ENCODE measurements around the gene ASXL1. TPM values are rescaled to one million over a fixed set of nuclear protein-coding genes. Genes with fewer than 3 reads are reported as not detected.

Gene ASXL1
- polyA plus RNA-seq, 1 donor (not counting 4 experiments of a cell fraction or from before 2014, with no cell fraction given), result 20.0 TPM

DNA sequence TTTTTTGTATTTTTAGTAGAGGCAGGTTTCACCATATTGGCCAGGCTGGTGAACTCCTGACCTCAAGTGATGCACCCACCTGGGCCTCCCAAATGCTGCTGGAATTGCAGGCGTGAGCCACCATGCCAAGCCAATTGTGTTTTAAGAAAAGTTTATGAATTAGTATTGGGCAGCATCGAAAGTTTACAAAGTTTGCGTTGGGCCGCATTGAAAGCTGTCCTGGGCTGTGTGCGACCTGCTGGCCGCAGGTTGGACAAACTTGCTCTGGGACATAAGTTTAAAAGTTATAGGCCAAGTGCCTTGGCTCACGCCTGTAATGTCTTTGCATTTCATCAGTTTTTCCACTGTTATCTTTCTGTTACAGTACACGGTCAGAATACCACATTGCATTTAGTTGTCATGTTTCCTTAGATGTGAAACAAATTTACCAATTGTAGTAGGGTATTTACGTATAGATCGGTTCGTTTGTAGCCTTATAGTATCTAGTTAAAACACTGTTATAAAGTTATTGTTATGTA lies 39.5 kb downstream of the ASXL1 start:
- Histone ChIP-seq H2AFZ (ENCODE audit: control insufficient read depth, low read length) (no peak overlapping the region), H3K4me3 (ENCODE audit: control insufficient read depth in 2 of 3, extremely low read depth in 1 of 3, insufficient read depth in 2 of 3, low read depth in 1 of 3, low read length in 3 of 3) (no peak overlapping the region), H4K20me1 (ENCODE audit: control insufficient read depth, extremely low read depth, insufficient read depth, low read length) (no peaks in the 10 kb centered on the region), H3K27ac (ENCODE audit: control insufficient read depth, insufficient read depth, low read length) (no peak overlapping the region), H3K9ac (ENCODE audit: control insufficient read depth, extremely low read depth, insufficient read depth, low read length) (no peak overlapping the region), H3K9me1 (ENCODE audit: control insufficient read depth, extremely low read depth, insufficient read depth, low read length) (no peaks in the 10 kb centered on the region), H3K79me2 (ENCODE audit: control insufficient read depth, insufficient read depth, low read length) (peaks cover 34% of the 10 kb centered on the region), H3K27me3 (ENCODE audit: control insufficient read depth, extremely low read depth, insufficient read depth, low read length) (no peaks in the 10 kb centered on the region), H3K9me3 (ENCODE audit: control insufficient read depth, low read depth, low read length) (no peaks in the 10 kb centered on the region), H3K4me2 (ENCODE audit: control insufficient read depth, extremely low read depth, insufficient read depth, low read depth, low read length) (no peak overlapping the region), H3K4me1 (ENCODE audit: control insufficient read depth, extremely low read depth, insufficient read depth, low read length) (no peaks in the 10 kb centered on the region), H3K36me3 (ENCODE audit: control insufficient read depth in 2 of 2, extremely low read depth in 1 of 2, insufficient read depth in 2 of 2, low read length in 2 of 2) (no peaks in the 10 kb centered on the region)
- DNase-seq (ENCODE audit: low read depth, low spot score) (no peak), FAIRE-seq (no peak)
- dilution Hi-C loops (cut with MboI; ENCODE audit: extremely low pct_ligation_motif_present, low sequenced_read_pairs), result no loop called here
- TF ChIP-seq CTCF (optimal IDR thresholded peaks at IDR 0.05 in 1 of 3, IDR thresholded peaks at IDR 0.05 in 1 of 3, conservative IDR thresholded peaks at IDR 0.05 in 1 of 3; ENCODE audit: extremely low read depth in 1 of 3, insufficient read depth in 2 of 3, low read length in 3 of 3) (no peak), EZH2 (IDR thresholded peaks at IDR 0.05; ENCODE audit: low read length) (no peak)

- Histone ChIP-seq H3K4me2 (ENCODE audit: control insufficient read depth, extremely low read depth, insufficient read depth, low read depth, low read length) (no peak overlapping the region), H3K27ac (ENCODE audit: control insufficient read depth, insufficient read depth, low read length) (no peak overlapping the region), H2AFZ (ENCODE audit: control insufficient read depth, low read length) (no peak overlapping the region), H3K9ac (ENCODE audit: control insufficient read depth, extremely low read depth, insufficient read depth, low read length) (no peak overlapping the region), H3K9me3 (ENCODE audit: control insufficient read depth, low read depth, low read length) (no peaks in the 10 kb centered on the region), H3K4me3 (ENCODE audit: control insufficient read depth in 2 of 3, extremely low read depth in 1 of 3, insufficient read depth in 2 of 3, low read depth in 1 of 3, low read length in 3 of 3) (no peak overlapping the region), H3K27me3 (ENCODE audit: control insufficient read depth, extremely low read depth, insufficient read depth, low read length) (no peaks in the 10 kb centered on the region), H4K20me1 (ENCODE audit: control insufficient read depth, extremely low read depth, insufficient read depth, low read length) (no peaks in the 10 kb centered on the region), H3K4me1 (ENCODE audit: control insufficient read depth, extremely low read depth, insufficient read depth, low read length) (peaks cover 8% of the 10 kb centered on the region), H3K9me1 (ENCODE audit: control insufficient read depth, extremely low read depth, insufficient read depth, low read length) (no peaks in the 10 kb centered on the region), H3K79me2 (ENCODE audit: control insufficient read depth, insufficient read depth, low read length) (peaks cover 33% of the 10 kb centered on the region), H3K36me3 (ENCODE audit: control insufficient read depth in 2 of 2, extremely low read depth in 1 of 2, insufficient read depth in 2 of 2, low read length in 2 of 2) (no peaks in the 10 kb centered on the region)
- TF ChIP-seq EZH2 (IDR thresholded peaks at IDR 0.05; ENCODE audit: low read length) (no peak), CTCF (optimal IDR thresholded peaks at IDR 0.05 in 1 of 3, IDR thresholded peaks at IDR 0.05 in 1 of 3, conservative IDR thresholded peaks at IDR 0.05 in 1 of 3; ENCODE audit: extremely low read depth in 1 of 3, insufficient read depth in 2 of 3, low read length in 3 of 3) (no peak)
- dilution Hi-C loops (cut with MboI; ENCODE audit: extremely low pct_ligation_motif_present, low sequenced_read_pairs), result no loop called here
- no peak for DNase-seq (ENCODE audit: low read depth, low spot score)
- no peak for FAIRE-seq
Observed at GRCh38 chr20:32400476-32400875, 42.3 kb downstream of the ASXL1 start.

All from keratinocyte (primary cell).